Measurements from ENCODE around the gene SNRPB2. TPM values are rescaled to one million over a fixed set of nuclear protein-coding genes. Genes with fewer than 3 reads are reported as not detected.

SNRPB2 gene
- total RNA-seq, 2 experiments from 2014 or later = 50.0 to 97.2 TPM

DNA sequence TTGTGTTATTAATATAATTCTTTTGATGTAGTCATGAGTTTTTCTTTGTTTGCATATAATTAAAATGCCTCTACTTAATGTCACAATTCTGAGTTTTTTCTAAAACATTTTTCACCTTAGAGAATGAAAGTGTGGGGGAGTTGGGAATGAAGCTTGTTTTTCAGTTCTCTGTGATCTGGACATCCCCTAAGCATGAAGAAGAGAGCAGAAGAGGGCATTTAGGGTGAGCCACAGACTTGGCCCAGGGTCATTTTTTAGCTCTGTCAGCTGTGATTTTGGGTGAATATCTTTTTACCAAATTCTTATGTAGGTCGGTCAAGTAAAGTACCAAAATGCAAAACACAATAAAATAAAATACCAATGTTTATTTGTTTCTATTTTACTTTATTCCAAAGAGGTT lies 22.3 kb downstream of the SNRPB2 start:
- ChIA-PET POLR2A (interaction anchor here (1.1 kb wide), 1 partner anchor 9 kb away, joined by 3 read pairs; no protein-coding TSS in a partner anchor), CTCF (ENCODE audit: unreplicated experiment) (interaction anchor here (0.6 kb wide), 1 partner anchor 9 kb away, joined by 4 read pairs; no protein-coding TSS in a partner anchor)
- Histone ChIP-seq H3K27ac (ENCODE audit: low read depth, low read length, poor library complexity, severe bottlenecking) (no peak overlapping the region), H3K4me2 (ENCODE audit: low read length) (no peak overlapping the region), H2AFZ (ENCODE audit: low read length) (no peak overlapping the region), H3K36me3 (ENCODE audit: insufficient read depth, low read length) (no peaks in the 10 kb centered on the region), H3K4me3 (ENCODE audit: low read depth, low read length, poor library complexity, severe bottlenecking) (no peak overlapping the region), H3K9me3 (ENCODE audit: low read length) (no peaks in the 10 kb centered on the region), H3K4me1 (ENCODE audit: insufficient read depth, low read length, poor library complexity, severe bottlenecking) (no peaks in the 10 kb centered on the region), H3K9me2 (ENCODE audit: insufficient read depth, low read length) (no peaks in the 10 kb centered on the region), H3K79me2 (ENCODE audit: insufficient read depth, low read depth, low read length) (no peaks in the 10 kb centered on the region), H4K20me1 (ENCODE audit: insufficient read depth, low read length) (no peaks in the 10 kb centered on the region)
- no peak for DNase-seq (ENCODE audit: low spot score)
- TF ChIP-seq, protein P1, sequence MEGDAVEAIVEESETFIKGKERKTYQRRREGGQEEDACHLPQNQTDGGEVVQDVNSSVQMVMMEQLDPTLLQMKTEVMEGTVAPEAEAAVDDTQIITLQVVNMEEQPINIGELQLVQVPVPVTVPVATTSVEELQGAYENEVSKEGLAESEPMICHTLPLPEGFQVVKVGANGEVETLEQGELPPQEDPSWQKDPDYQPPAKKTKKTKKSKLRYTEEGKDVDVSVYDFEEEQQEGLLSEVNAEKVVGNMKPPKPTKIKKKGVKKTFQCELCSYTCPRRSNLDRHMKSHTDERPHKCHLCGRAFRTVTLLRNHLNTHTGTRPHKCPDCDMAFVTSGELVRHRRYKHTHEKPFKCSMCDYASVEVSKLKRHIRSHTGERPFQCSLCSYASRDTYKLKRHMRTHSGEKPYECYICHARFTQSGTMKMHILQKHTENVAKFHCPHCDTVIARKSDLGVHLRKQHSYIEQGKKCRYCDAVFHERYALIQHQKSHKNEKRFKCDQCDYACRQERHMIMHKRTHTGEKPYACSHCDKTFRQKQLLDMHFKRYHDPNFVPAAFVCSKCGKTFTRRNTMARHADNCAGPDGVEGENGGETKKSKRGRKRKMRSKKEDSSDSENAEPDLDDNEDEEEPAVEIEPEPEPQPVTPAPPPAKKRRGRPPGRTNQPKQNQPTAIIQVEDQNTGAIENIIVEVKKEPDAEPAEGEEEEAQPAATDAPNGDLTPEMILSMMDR (conservative IDR thresholded peaks at IDR 0.05; ENCODE audit: low read length) = no peak
- TF ChIP-seq EZH2phosphoT487 (IDR thresholded peaks at IDR 0.05; ENCODE audit: borderline replicate concordance, low read depth, low read length) = no peak
- intact Hi-C loops (cut with micrococcal nuclease; ENCODE audit: unreplicated experiment) = no loop called here
- no TSS peak for BruUV-seq (replicated peaks)

DNA sequence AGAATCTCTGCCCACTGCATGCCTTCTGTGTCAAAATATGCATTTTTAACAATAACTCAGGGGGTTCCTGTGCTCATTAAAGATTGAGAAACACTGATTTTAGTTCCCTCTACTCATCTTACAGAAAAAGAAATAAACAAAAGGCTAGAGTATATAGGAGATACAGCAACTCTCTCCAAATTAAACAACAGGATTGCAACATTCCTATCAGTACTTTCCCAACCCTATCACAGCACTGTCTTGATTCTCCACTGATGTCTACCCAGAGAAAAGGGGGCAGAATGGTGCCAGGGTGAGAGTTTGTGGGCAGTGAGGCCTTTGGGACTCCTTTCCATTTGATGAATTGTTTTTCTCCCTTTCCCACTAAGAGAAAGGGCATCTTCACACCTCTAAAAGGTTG lies 23.1 kb downstream of the SNRPB2 start:
- no peaks in the 10 kb centered on the region for H3K9me3 ChIP-seq (ENCODE audit: low read length)
- intact Hi-C loops (cut with micrococcal nuclease; ENCODE audit: unreplicated experiment) = no loop called here
- H3K27ac ChIP-seq (ENCODE audit: low read depth, low read length, poor library complexity, severe bottlenecking) = no peak overlapping the region
- ChIA-PET CTCF (ENCODE audit: unreplicated experiment) (no interaction called here), POLR2A (interaction anchor here (0.7 kb wide), 1 partner anchor 22 kb away, joined by 5 read pairs; no protein-coding TSS in a partner anchor)
- no peaks in the 10 kb centered on the region for H4K20me1 ChIP-seq (ENCODE audit: insufficient read depth, low read length)
- H3K36me3 ChIP-seq (ENCODE audit: insufficient read depth, low read length) = no peaks in the 10 kb centered on the region
- H2AFZ ChIP-seq (ENCODE audit: low read length) = no peak overlapping the region
- H3K4me3 ChIP-seq (ENCODE audit: low read depth, low read length, poor library complexity, severe bottlenecking) = no peak overlapping the region
- TF ChIP-seq EZH2phosphoT487 (IDR thresholded peaks at IDR 0.05; ENCODE audit: borderline replicate concordance, low read depth, low read length) = no peak
- TF ChIP-seq, protein P1 (conservative IDR thresholded peaks at IDR 0.05; ENCODE audit: low read length) = no peak
- no peaks in the 10 kb centered on the region for H3K4me1 ChIP-seq (ENCODE audit: insufficient read depth, low read length, poor library complexity, severe bottlenecking)
- BruUV-seq (replicated peaks) = no TSS peak
- DNase-seq (ENCODE audit: low spot score) = no peak
- no peak overlapping the region for H3K4me2 ChIP-seq (ENCODE audit: low read length)
- H3K9me2 ChIP-seq (ENCODE audit: insufficient read depth, low read length) = no peaks in the 10 kb centered on the region
- H3K79me2 ChIP-seq (ENCODE audit: insufficient read depth, low read depth, low read length) = no peaks in the 10 kb centered on the region

DNA sequence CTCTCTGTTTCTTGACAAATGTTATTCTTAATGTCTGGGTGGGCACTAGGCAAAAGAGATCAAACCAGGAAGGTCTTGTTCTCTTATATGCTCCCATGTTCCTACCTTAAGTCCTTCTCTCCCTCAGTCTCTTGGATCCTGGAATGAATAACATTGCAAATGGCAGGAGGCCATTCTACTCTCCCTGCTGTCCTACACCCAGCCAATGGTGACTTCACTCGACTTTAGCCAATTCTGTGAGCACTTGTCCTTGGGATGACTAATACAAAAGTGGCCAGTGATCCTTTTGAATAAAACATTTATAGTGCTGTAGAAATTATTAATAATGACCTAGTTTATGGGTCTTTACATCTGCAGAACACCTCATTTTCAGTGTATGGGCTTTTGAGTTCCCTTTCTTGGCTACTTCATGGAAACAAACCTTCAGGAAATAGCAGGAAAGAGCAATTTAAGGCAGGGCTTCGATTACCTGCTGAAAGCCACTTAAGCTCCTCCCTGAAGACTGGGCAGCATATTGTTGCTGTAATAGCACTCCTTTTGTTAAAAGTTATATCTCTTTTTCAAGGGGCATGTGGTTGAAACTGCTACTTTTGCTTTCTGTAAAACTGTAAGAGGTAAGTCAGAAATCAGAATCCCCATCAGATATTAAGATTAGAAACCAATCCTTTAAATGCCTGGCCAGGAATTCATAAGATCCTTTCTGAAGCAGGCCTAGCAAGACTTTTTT lies 28.8 kb downstream of the SNRPB2 start:
- BruUV-seq (replicated peaks) = no TSS peak
- Histone ChIP-seq H3K9me2 (ENCODE audit: insufficient read depth, low read length) (no peaks in the 10 kb centered on the region), H3K4me1 (ENCODE audit: insufficient read depth, low read length, poor library complexity, severe bottlenecking) (peaks cover 3% of the 10 kb centered on the region), H3K9me3 (ENCODE audit: low read length) (no peaks in the 10 kb centered on the region), H3K4me2 (ENCODE audit: low read length) (no peak overlapping the region), H2AFZ (ENCODE audit: low read length) (no peak overlapping the region), H3K36me3 (ENCODE audit: insufficient read depth, low read length) (no peaks in the 10 kb centered on the region), H3K79me2 (ENCODE audit: insufficient read depth, low read depth, low read length) (no peaks in the 10 kb centered on the region), H4K20me1 (ENCODE audit: insufficient read depth, low read length) (no peaks in the 10 kb centered on the region), H3K4me3 (ENCODE audit: low read depth, low read length, poor library complexity, severe bottlenecking) (no peak overlapping the region), H3K27ac (ENCODE audit: low read depth, low read length, poor library complexity, severe bottlenecking) (no peak overlapping the region)
- CTCF ChIA-PET (ENCODE audit: unreplicated experiment) = no interaction called here
- DNase-seq (ENCODE audit: low spot score) = no peak
- no peak for TF ChIP-seq EZH2phosphoT487 (IDR thresholded peaks at IDR 0.05; ENCODE audit: borderline replicate concordance, low read depth, low read length)
- TF ChIP-seq, protein P1 (conservative IDR thresholded peaks at IDR 0.05; ENCODE audit: low read length) = no peak
- intact Hi-C loops (cut with micrococcal nuclease; ENCODE audit: unreplicated experiment) = no loop called here
- POLR2A ChIA-PET = no interaction called here

All from OCI-LY7 (cell line).